GM06990 (cell line): ENCODE measurements around the gene PYGM.

ENCODE experiments used
- DNase-seq: peaks from one replicate; pipeline ENCODE4 v3.0.0-alpha.2; 2011; ENCODE audit not compliant: insufficient read length; ENCODE audit errors: extremely low read depth
- H3K27me3 ChIP-seq: replicated peaks from 2 replicates; pipeline ENCODE4 v1.6.0; 2011; ENCODE audit warnings: low read length; ENCODE audit not compliant: control insufficient read depth, insufficient read depth
- H3K36me3 ChIP-seq: 2 replicates; pipeline ENCODE4 v1.5.1; 2011; ENCODE audit warnings: low read length; ENCODE audit not compliant: control insufficient read depth, insufficient read depth
- H3K4me3 ChIP-seq: replicated peaks from 2 replicates; pipeline ENCODE4 v1.5.1; 2011; ENCODE audit warnings: low read depth, mild to moderate bottlenecking, control low read depth, low read length
- CTCF ChIP-seq: IDR thresholded peaks from 2 replicates; pipeline ENCODE4 v1.5.1; 2011; ENCODE audit warnings: low read length, control low read depth, mild to moderate bottlenecking, inconsistent platforms; ENCODE audit not compliant: insufficient read depth, poor library complexity, severe bottlenecking

PYGM gene

GRCh38 chr11:64767344-64768299 lies 7.8 kb upstream of the PYGM start:
- peaks cover 66% of the 10 kb centered on the region for H3K36me3 ChIP-seq
- H3K27me3 ChIP-seq: no peaks in the 10 kb centered on the region
- no peak for DNase-seq
- peak; percentile 79 for TF ChIP-seq CTCF
- H3K4me3 ChIP-seq: no peak overlapping the region

GRCh38 chr11:64766881-64767280 lies 7.1 kb upstream of the PYGM start:
- Histone ChIP-seq H3K36me3 (peaks cover 64% of the 10 kb centered on the region), H3K4me3 (no peak overlapping the region), H3K27me3 (no peaks in the 10 kb centered on the region)
- no peak for TF ChIP-seq CTCF
- DNase-seq: no peak

- H3K4me3 ChIP-seq: no peak overlapping the region
- no peak for DNase-seq
- no peaks in the 10 kb centered on the region for H3K27me3 ChIP-seq
- no peak for TF ChIP-seq CTCF
- H3K36me3 ChIP-seq: peaks cover 60% of the 10 kb centered on the region
Observed at GRCh38 chr11:64765851-64766665, 6.3 kb upstream of the PYGM start.

GRCh38 chr11:64765291-64765850 lies 5.6 kb upstream of the PYGM start:
- DNase-seq: no peak
- Histone ChIP-seq H3K4me3 (no peak overlapping the region), H3K36me3 (peaks cover 55% of the 10 kb centered on the region), H3K27me3 (no peaks in the 10 kb centered on the region)
- no peak for TF ChIP-seq CTCF

GRCh38 chr11:64764753-64765152 lies 5.0 kb upstream of the PYGM start:
- Histone ChIP-seq H3K4me3 (no peak overlapping the region), H3K36me3 (peaks cover 49% of the 10 kb centered on the region), H3K27me3 (no peaks in the 10 kb centered on the region)
- no peak for TF ChIP-seq CTCF
- no peak for DNase-seq
